B cell (primary cell): ENCODE data around the gene ZMYM2. TPM values are rescaled to one million over a fixed set of nuclear protein-coding genes. Genes with fewer than 3 reads are reported as not detected.

ENCODE experiments used
- ATAC-seq: fragments of 200-7000 bp; cut with Tn5 transposase; one replicate; pipeline ENCODE4 v1.10.0; 2021; ENCODE audit warnings: low read depth, mild to moderate bottlenecking, moderate number of reproducible peaks, moderate library complexity
- CTCF ChIA-PET: fragments of 350-600 bp; sonication (Branson Sonifier 250); formaldehyde crosslinking; loops from one replicate; lab custom pipeline; 2021; ENCODE audit warnings: antibody characterized with exemption, inconsistent platforms; lab: Charles Lee
- POLR2A ChIA-PET: fragments of 350-600 bp; sonication (Branson Sonifier 250); formaldehyde crosslinking; loops from one replicate; lab custom pipeline; 2021; ENCODE audit warnings: antibody characterized with exemption; lab: Charles Lee
- DNase-seq: peaks from one replicate; pipeline ENCODE4 v3.0.0; 2013
- H2AFZ ChIP-seq: 2 replicates; pipeline ENCODE4 v1.6.1; 2012; ENCODE audit warnings: mild to moderate bottlenecking, low read depth, low read length; ENCODE audit not compliant: insufficient read depth, poor library complexity, severe bottlenecking
- H3K27ac ChIP-seq, 2 donors: 1 replicate in 1 of 2; 2 replicates in 1 of 2; pipeline ENCODE4 v1.5.1; 2012 to 2013; ENCODE audit warnings: low read length in 2 of 2, mild to moderate bottlenecking in 2 of 2, moderate library complexity in 1 of 2
- H3K27me3 ChIP-seq, 4 experiments: fragments of 200-600 bp in 1 of 4; sonication (generic) in 1 of 4; replicated peaks in 1 of 4; 1 replicate in 2 of 4; 2 replicates in 2 of 4; pipeline versions ENCODE4 v1.6.1 to v1.7.0; 2013 to 2016; ENCODE audit warnings: low read length in 3 of 4, mild to moderate bottlenecking in 2 of 4, mixed read lengths in 1 of 4, moderate library complexity in 1 of 4; ENCODE audit not compliant: insufficient read depth in 4 of 4, control insufficient read depth in 3 of 4; ENCODE audit errors: control extremely low read depth in 1 of 4
- H3K36me3 ChIP-seq, 2 experiments: replicated peaks in 1 of 2; 1 replicate in 1 of 2; 2 replicates in 1 of 2; pipeline versions ENCODE4 v1.6.1 to v1.7.1; 2013; ENCODE audit warnings: low read length in 1 of 2; ENCODE audit not compliant: insufficient read depth in 2 of 2, control insufficient read depth in 1 of 2; ENCODE audit errors: control extremely low read depth in 1 of 2, extremely low read depth in 1 of 2
- H3K4me1 ChIP-seq, 2 donors: fragments of 200-600 bp in 1 of 2; sonication (generic) in 1 of 2; 1 replicate in 1 of 2; 2 replicates in 1 of 2; pipeline versions ENCODE4 v1.5.1 to v1.6.1; 2013 to 2017; ENCODE audit warnings: low read length in 2 of 2; ENCODE audit not compliant: control insufficient read depth in 2 of 2, insufficient read depth in 2 of 2
- H3K4me2 ChIP-seq: replicated peaks from 2 replicates; pipeline ENCODE3; 2012; ENCODE audit warnings: mild to moderate bottlenecking, low read depth, low read length; ENCODE audit not compliant: poor library complexity, severe bottlenecking
- H3K4me3 ChIP-seq, 5 experiments: fragments of 200-600 bp in 1 of 5; sonication (generic) in 1 of 5; 1 replicate in 3 of 5; 2 replicates in 2 of 5; pipeline versions ENCODE4 v1.5.1 to v1.7.0; 2011 to 2016; ENCODE audit warnings: low read length in 4 of 5, mild to moderate bottlenecking in 4 of 5, low read depth in 2 of 5, control low read depth in 1 of 5, moderate library complexity in 1 of 5; ENCODE audit not compliant: insufficient read depth in 1 of 5; ENCODE audit errors: control extremely low read depth in 1 of 5, extremely low read depth in 1 of 5
- H3K79me2 ChIP-seq: fragments of 200-600 bp; sonication (generic); one replicate; pipeline ENCODE4 v1.6.0; 2016; ENCODE audit warnings: low read length; ENCODE audit not compliant: control insufficient read depth, insufficient read depth
- H3K9ac ChIP-seq: fragments of 200-600 bp; sonication (generic); 2 replicates; pipeline ENCODE4 v1.6.1; 2017; ENCODE audit warnings: mild to moderate bottlenecking, low read length, moderate library complexity
- H3K9me3 ChIP-seq, 3 donors: one replicate each; pipeline versions ENCODE4 v1.6.1 to v1.7.1; 2013; ENCODE audit warnings: low read length in 2 of 3; ENCODE audit not compliant: control insufficient read depth in 2 of 3, insufficient read depth in 1 of 3; ENCODE audit errors: control extremely low read depth in 1 of 3
- H4K20me1 ChIP-seq: 2 replicates; pipeline ENCODE4 v1.6.0; 2012; ENCODE audit warnings: mild to moderate bottlenecking, low read length; ENCODE audit not compliant: insufficient read depth, control insufficient read depth, poor library complexity, severe bottlenecking
- H3K27ac Mint-ChIP-seq: one replicate; pipeline ENCODE4 v1.8.0; 2021; ENCODE audit warnings: mixed read lengths
- H3K27me3 Mint-ChIP-seq: one replicate; pipeline ENCODE4 v1.8.0; 2021; ENCODE audit warnings: mixed read lengths
- H3K4me1 Mint-ChIP-seq: one replicate; pipeline ENCODE4 v1.8.0; 2021; ENCODE audit warnings: mixed read lengths
- H3K4me3 Mint-ChIP-seq: one replicate; pipeline ENCODE4 v1.8.0; 2021; ENCODE audit warnings: mixed read lengths
- H3K9me3 Mint-ChIP-seq: one replicate; pipeline ENCODE4 v1.8.0; 2022; ENCODE audit warnings: mixed read lengths; ENCODE audit not compliant: insufficient read depth
- EZH2 ChIP-seq: IDR thresholded peaks from 2 replicates; pipeline ENCODE4 v1.6.1; 2012; ENCODE audit warnings: borderline replicate concordance, low read depth, mild to moderate bottlenecking, moderate library complexity, low read length; ENCODE audit not compliant: insufficient read depth, poor library complexity, severe bottlenecking
- WGBS: methylation state at CpG from one replicate; pipeline ENCODE4 v1.1.5; 2013; ENCODE audit warnings: missing lambda C conversion rate; ENCODE audit not compliant: insufficient coverage; 5-methylcytosine and 5-hydroxymethylcytosine counted together
- intact Hi-C: fragments of 100-400 bp; cut with micrococcal nuclease; formaldehyde crosslinking; loops from one replicate; pipeline ENCODE4 v1.10.0; 2022
- polyA plus RNA-seq: library from polyadenylated mRNA; depleted of rRNA; stranded (reverse); fragments of >200 nt; gene quantifications from 2 replicates; pipeline ENCODE4 v1.2.3, GENCODE V29; 2012
- total RNA-seq, 2 donors: library from RNA; stranded (reverse); fragments of 120-200 nt in 1 of 2; gene quantifications; 1 replicate in 1 of 2; 2 replicates in 1 of 2; pipeline versions ENCODE4 v1.2.3 to v1.2.4, GENCODE V29; 2013 to 2022
- TF ChIP-seq, protein P1 (sequence below): fragments of 200-600 bp; IDR thresholded peaks from one replicate; pipeline ENCODE4 v1.8.0; 2022; ENCODE audit warnings: antibody characterized with exemption, mild to moderate bottlenecking

Gene ZMYM2
- total and polyA plus RNA-seq, 2 donors (not counting 1 experiment from before 2014, with no cell fraction given) = 21.7 to 131 TPM

DNA sequence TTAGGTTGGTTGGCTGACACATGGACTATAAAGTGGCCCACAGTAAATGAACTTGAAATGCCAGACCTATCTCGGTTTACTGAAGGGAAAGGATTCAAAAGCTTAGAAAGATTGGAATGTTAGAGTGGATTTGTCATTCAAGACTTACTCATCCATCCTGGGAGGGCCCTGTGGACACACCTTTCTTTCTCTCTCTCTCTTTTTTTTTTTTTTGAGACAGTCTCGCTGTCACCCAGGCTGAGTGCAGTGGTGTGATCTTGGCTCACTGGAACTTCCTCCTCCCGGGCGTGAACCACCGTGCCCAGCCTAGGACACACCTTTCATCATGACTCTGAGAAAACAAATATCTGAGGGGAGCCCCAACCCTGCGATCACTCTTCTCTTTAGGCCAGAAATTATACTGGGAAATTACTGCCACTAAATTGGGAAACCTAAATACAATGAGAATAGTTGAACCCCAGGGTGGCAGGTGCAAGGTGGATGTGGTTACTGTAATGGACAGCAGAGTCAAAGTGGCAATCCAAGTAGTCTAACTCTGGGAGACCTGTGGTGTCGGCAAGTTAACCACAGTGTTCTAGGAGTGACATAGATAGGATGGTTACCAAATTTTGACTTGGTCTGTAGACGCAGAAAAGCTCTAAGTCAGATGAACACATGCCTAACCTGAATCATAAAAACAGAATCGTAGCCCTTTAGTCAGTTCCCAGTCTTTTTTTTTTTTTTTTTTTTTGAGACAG, 48.0 kb upstream of the ZMYM2 start:
- Histone ChIP-seq H3K9ac (no peak overlapping the region), H4K20me1 (no peaks in the 10 kb centered on the region), H3K36me3 (no peaks in the 10 kb centered on the region), H3K4me1 (no peaks in the 10 kb centered on the region), H3K27ac (no peak overlapping the region), H3K79me2 (no peaks in the 10 kb centered on the region), H3K27me3 (no peaks in the 10 kb centered on the region), H2AFZ (no peak overlapping the region), H3K4me2 (no peak overlapping the region), H3K9me3 (no peaks in the 10 kb centered on the region), H3K4me3 (no peak overlapping the region)
- POLR2A ChIA-PET = no interaction called here
- TF ChIP-seq, protein P1, sequence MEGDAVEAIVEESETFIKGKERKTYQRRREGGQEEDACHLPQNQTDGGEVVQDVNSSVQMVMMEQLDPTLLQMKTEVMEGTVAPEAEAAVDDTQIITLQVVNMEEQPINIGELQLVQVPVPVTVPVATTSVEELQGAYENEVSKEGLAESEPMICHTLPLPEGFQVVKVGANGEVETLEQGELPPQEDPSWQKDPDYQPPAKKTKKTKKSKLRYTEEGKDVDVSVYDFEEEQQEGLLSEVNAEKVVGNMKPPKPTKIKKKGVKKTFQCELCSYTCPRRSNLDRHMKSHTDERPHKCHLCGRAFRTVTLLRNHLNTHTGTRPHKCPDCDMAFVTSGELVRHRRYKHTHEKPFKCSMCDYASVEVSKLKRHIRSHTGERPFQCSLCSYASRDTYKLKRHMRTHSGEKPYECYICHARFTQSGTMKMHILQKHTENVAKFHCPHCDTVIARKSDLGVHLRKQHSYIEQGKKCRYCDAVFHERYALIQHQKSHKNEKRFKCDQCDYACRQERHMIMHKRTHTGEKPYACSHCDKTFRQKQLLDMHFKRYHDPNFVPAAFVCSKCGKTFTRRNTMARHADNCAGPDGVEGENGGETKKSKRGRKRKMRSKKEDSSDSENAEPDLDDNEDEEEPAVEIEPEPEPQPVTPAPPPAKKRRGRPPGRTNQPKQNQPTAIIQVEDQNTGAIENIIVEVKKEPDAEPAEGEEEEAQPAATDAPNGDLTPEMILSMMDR = no peak
- no peak for TF ChIP-seq EZH2
- Mint-ChIP-seq H3K9me3 (peaks cover 3% of the 10 kb centered on the region), H3K4me1 (no peaks in the 10 kb centered on the region), H3K27ac (no peak overlapping the region), H3K27me3 (no peaks in the 10 kb centered on the region), H3K4me3 (no peak overlapping the region)
- CTCF ChIA-PET = no interaction called here
- ATAC-seq = no peak
- no peak for DNase-seq
- intact Hi-C loops = no loop called here
- 70% methylated on average over 4 of the region's 9 CpGs for WGBS

GRCh38 chr13:19927117-19927748, 31.3 kb upstream of the ZMYM2 start:
- Histone ChIP-seq H3K27ac (no peak overlapping the region), H3K9ac (no peak overlapping the region), H3K36me3 (no peaks in the 10 kb centered on the region), H3K9me3 (no peaks in the 10 kb centered on the region), H3K4me2 (no peak overlapping the region), H3K27me3 (no peaks in the 10 kb centered on the region), H3K4me1 (no peaks in the 10 kb centered on the region), H3K79me2 (no peaks in the 10 kb centered on the region), H4K20me1 (no peaks in the 10 kb centered on the region), H3K4me3 (no peak overlapping the region), H2AFZ (no peak overlapping the region)
- H3K4me3 Mint-ChIP-seq = no peak overlapping the region
- H3K9me3 Mint-ChIP-seq = no peaks in the 10 kb centered on the region
- ChIA-PET POLR2A (no interaction called here), CTCF (interaction anchor here (0.7 to 3.4 kb wide), 10 partner anchors 9 to 232 kb away, joined by 3 to 17 read pairs (median 4); no protein-coding TSS in a partner anchor)
- no peak overlapping the region for H3K27ac Mint-ChIP-seq
- no peaks in the 10 kb centered on the region for H3K4me1 Mint-ChIP-seq
- intact Hi-C loops = loop anchor here (1.0 kb wide), 2 partner anchors 33 to 236 kb away; no protein-coding TSS in a partner anchor
- ATAC-seq (peak; percentile 49), DNase-seq (peak; percentile 57)
- WGBS = no CpG with 5 or more reads among the region's 4 CpGs
- TF ChIP-seq EZH2 = no peak
- TF ChIP-seq, protein P1 = peak; percentile 59
- H3K27me3 Mint-ChIP-seq = peaks cover 3% of the 10 kb centered on the region
